Neural cell (in vitro differentiated cells): ENCODE data around the gene SPATS2. TPM values are rescaled to one million over a fixed set of nuclear protein-coding genes. Genes with fewer than 3 reads are reported as not detected.

Experiments used
- H2AFZ ChIP-seq: fragments of 200-600, 300-800 bp; sonication (generic), shearing (Covaris generic); 2 replicates; pipeline ENCODE4 v1.6.0; 2014; ENCODE audit warnings: low read depth, mild to moderate bottlenecking, antibody characterized with exemption, low read length, moderate library complexity
- H3F3A ChIP-seq: fragments of 200-600 bp; shearing (Covaris generic); 2 replicates; pipeline ENCODE4 v1.6.1; 2016; ENCODE audit warnings: mild to moderate bottlenecking, moderate library complexity, mixed read lengths, antibody characterized with exemption, low read length; ENCODE audit not compliant: insufficient read depth, poor library complexity, severe bottlenecking
- H3K27ac ChIP-seq: fragments of 200-600, 300-800 bp; sonication (generic), shearing (Covaris generic); 2 replicates; pipeline ENCODE4 v1.5.1; 2014; ENCODE audit warnings: mild to moderate bottlenecking, low read length, moderate library complexity
- H3K27me3 ChIP-seq: fragments of 300-800, 200-600 bp; sonication (generic), shearing (Covaris generic); 2 replicates; pipeline ENCODE4 v1.6.0; 2014; ENCODE audit warnings: mild to moderate bottlenecking, low read depth, low read length, moderate library complexity; ENCODE audit not compliant: insufficient read depth
- H3K36me3 ChIP-seq: fragments of 300-800, 200-600 bp; sonication (generic), shearing (Covaris generic); 2 replicates; pipeline ENCODE4 v1.5.1; 2014; ENCODE audit warnings: mild to moderate bottlenecking, antibody characterized with exemption, low read length, moderate library complexity; ENCODE audit not compliant: insufficient read depth
- H3K4me2 ChIP-seq: fragments of 300-800, 200-600 bp; sonication (generic), shearing (Covaris generic); 2 replicates; pipeline ENCODE4 v1.6.0; 2014; ENCODE audit warnings: mild to moderate bottlenecking, low read length
- H3K4me3 ChIP-seq: fragments of 300-800, 200-600 bp; sonication (generic), shearing (Covaris generic); 2 replicates; pipeline ENCODE4 v1.5.1; 2014; ENCODE audit warnings: mild to moderate bottlenecking, low read length, moderate library complexity
- H3K79me2 ChIP-seq: fragments of 200-600 bp; shearing (Covaris generic); replicated peaks from 2 replicates; pipeline ENCODE4 v1.6.0; 2014; ENCODE audit warnings: mild to moderate bottlenecking, low read length, moderate library complexity; ENCODE audit not compliant: insufficient read depth
- H3K9ac ChIP-seq: fragments of 300-800, 200-600 bp; sonication (generic), shearing (Covaris generic); 2 replicates; pipeline ENCODE4 v1.6.1; 2016; ENCODE audit warnings: mild to moderate bottlenecking, low read length, mixed read lengths
- H3K9me2 ChIP-seq: fragments of 200-600 bp; shearing (Covaris generic); 2 replicates; pipeline ENCODE4 v1.6.1; 2016; ENCODE audit warnings: mild to moderate bottlenecking, low read length, mixed read lengths; ENCODE audit not compliant: insufficient read depth
- H3K9me3 ChIP-seq: fragments of 200-600, 300-800 bp; sonication (generic), shearing (Covaris generic); 2 replicates; pipeline ENCODE4 v1.6.1; 2016; ENCODE audit warnings: mild to moderate bottlenecking, mixed run types, low read length, moderate library complexity, mixed read lengths
- H4K20me1 ChIP-seq: fragments of 200-600 bp; shearing (Covaris generic); 2 replicates; pipeline ENCODE4 v1.6.1; 2016; ENCODE audit warnings: mild to moderate bottlenecking, mixed run types; ENCODE audit not compliant: insufficient read depth
- CTCF ChIP-seq: fragments of 450-650 bp; IDR thresholded peaks from 2 replicates; pipeline ENCODE4 v1.5.1; 2014; ENCODE audit warnings: antibody characterized with exemption, mild to moderate bottlenecking, moderate library complexity; ENCODE audit not compliant: poor library complexity, severe bottlenecking
- EP300 ChIP-seq: fragments of 450-650 bp; conservative IDR thresholded peaks from 2 replicates; pipeline ENCODE4 v1.6.1; 2014; ENCODE audit warnings: antibody characterized with exemption, mild to moderate bottlenecking, moderate library complexity; ENCODE audit not compliant: poor library complexity, severe bottlenecking
- EZH2 ChIP-seq: fragments of 200-600, 300-800 bp; shearing (Covaris generic), sonication (generic); IDR thresholded peaks from 2 replicates; pipeline ENCODE4 v1.6.1; 2014; ENCODE audit warnings: antibody characterized with exemption, low read length, borderline replicate concordance, mild to moderate bottlenecking; ENCODE audit not compliant: insufficient read depth, poor library complexity, severe bottlenecking
- MXI1 ChIP-seq: fragments of 450-650 bp; conservative IDR thresholded peaks from 2 replicates; pipeline ENCODE4 v1.6.1; 2014; ENCODE audit warnings: antibody characterized with exemption, mild to moderate bottlenecking; ENCODE audit not compliant: poor library complexity, severe bottlenecking
- POLR2AphosphoS5 ChIP-seq: IDR thresholded peaks from 2 replicates; pipeline ENCODE4 v1.6.1; 2012
- RAD21 ChIP-seq: fragments of 450-650 bp; conservative IDR thresholded peaks from 2 replicates; pipeline ENCODE4 v1.6.1; 2014; ENCODE audit warnings: antibody characterized with exemption, mild to moderate bottlenecking, moderate library complexity
- REST ChIP-seq: IDR thresholded peaks from 2 replicates; pipeline ENCODE4 v1.6.1; 2012; ENCODE audit warnings: borderline replicate concordance
- SMC3 ChIP-seq: fragments of 450-650 bp; conservative IDR thresholded peaks from 2 replicates; pipeline ENCODE4 v1.6.1; 2014; ENCODE audit warnings: antibody characterized with exemption, mild to moderate bottlenecking, moderate library complexity; ENCODE audit not compliant: poor library complexity
- TAF1 ChIP-seq: IDR thresholded peaks from 2 replicates; pipeline ENCODE4 v1.6.1; 2012; ENCODE audit warnings: low read depth
- polyA plus RNA-seq: library from polyadenylated mRNA; depleted of rRNA; stranded (reverse); fragments of >200 nt; gene quantifications from 2 replicates; pipeline ENCODE4 v1.2.3, GENCODE V29; 2014

The SPATS2 gene
- polyA plus RNA-seq, 1 donor from 2014 or later = 58.4 TPM

GRCh38 chr12:49410818-49411217 is 43.6 kb downstream of the SPATS2 start:
- Histone ChIP-seq H2AFZ (no peak overlapping the region), H3K9ac (no peak overlapping the region), H3K4me3 (no peak overlapping the region), H3K27ac (no peak overlapping the region), H3K36me3 (no peaks in the 10 kb centered on the region), H3K4me2 (no peak overlapping the region), H3K27me3 (no peaks in the 10 kb centered on the region), H3F3A (no peaks in the 10 kb centered on the region), H3K9me2 (no peaks in the 10 kb centered on the region), H4K20me1 (no peaks in the 10 kb centered on the region), H3K79me2 (no peaks in the 10 kb centered on the region), H3K9me3 (no peaks in the 10 kb centered on the region)
- no peak for TF ChIP-seq EP300
- no peak for TF ChIP-seq SMC3
- TF ChIP-seq RAD21 = no peak
- no peak for TF ChIP-seq EZH2
- TF ChIP-seq REST = no peak
- TF ChIP-seq CTCF = no peak
- TF ChIP-seq TAF1 = no peak
- no peak for TF ChIP-seq POLR2AphosphoS5

DNA sequence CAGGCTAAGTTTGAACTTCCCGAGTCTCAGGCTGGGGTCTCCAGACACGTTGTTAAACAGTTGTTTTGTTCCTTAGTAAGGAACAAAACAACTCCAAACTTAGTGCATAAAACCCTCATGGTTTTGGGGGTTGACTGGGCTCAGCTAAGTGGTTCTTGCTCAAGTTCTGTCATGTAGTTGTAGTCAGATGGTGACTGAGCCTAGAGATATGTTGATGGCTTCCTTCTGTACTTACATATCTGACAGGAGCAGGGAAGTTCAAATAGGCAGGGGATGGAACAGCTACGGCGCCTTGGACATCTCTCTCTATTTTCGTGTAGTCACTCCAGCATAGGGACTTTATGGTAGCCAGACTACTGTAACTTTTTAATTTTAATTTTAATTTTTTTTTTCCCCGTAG is 45.7 kb downstream of the SPATS2 start:
- TF ChIP-seq MXI1 = no peak
- no peak for TF ChIP-seq REST
- TF ChIP-seq EZH2 = no peak
- no peak for TF ChIP-seq CTCF
- TF ChIP-seq SMC3 = no peak
- TF ChIP-seq POLR2AphosphoS5 = no peak
- no peak for TF ChIP-seq EP300
- no peak for TF ChIP-seq RAD21
- TF ChIP-seq TAF1 = no peak
- Histone ChIP-seq H3K4me2 (no peak overlapping the region), H4K20me1 (no peaks in the 10 kb centered on the region), H2AFZ (no peak overlapping the region), H3K36me3 (no peaks in the 10 kb centered on the region), H3K27ac (no peak overlapping the region), H3K4me3 (no peak overlapping the region), H3K79me2 (no peaks in the 10 kb centered on the region), H3F3A (no peaks in the 10 kb centered on the region), H3K27me3 (no peaks in the 10 kb centered on the region), H3K9me3 (no peaks in the 10 kb centered on the region), H3K9ac (no peak overlapping the region), H3K9me2 (no peaks in the 10 kb centered on the region)
